Stimulated activated naive CD4-positive, alpha-beta T cell (primary cell): ENCODE results near the gene ADGRG1.
"Not testable (repeated sequence)": the region's sequence is repeated elsewhere in the genome, so short reads cannot be mapped to it uniquely, and the experiment has no call there.

Source experiments
- DNase-seq, 6 experiments: peaks; one replicate each; lab custom pipeline; 2025; lab: John Stamatoyannopoulos, UW

Gene ADGRG1

GRCh38 chr16:57666353-57667047 is 38.1 kb downstream of the ADGRG1 start:
- DNase-seq, result no peak

GRCh38 chr16:57667048-57667525 is 38.7 kb downstream of the ADGRG1 start:
- no peak for DNase-seq

GRCh38 chr16:57667526-57668262 is 39.3 kb downstream of the ADGRG1 start:
- no peak for DNase-seq

GRCh38 chr16:57668263-57668571 is 39.8 kb downstream of the ADGRG1 start, which contains the start of gene ADGRG3:
Gene ADGRG3, plus strand, starts transcription at chr16:57668306. Its CDS starts 42 bp downstream, at chr16:57668348.
- DNase-seq, result no peak

- no peak for DNase-seq
These were observed 40.4 kb downstream of the ADGRG1 start for GRCh38 chr16:57668630-57669475.

- no peak for DNase-seq
These were observed 41.2 kb downstream of the ADGRG1 start for GRCh38 chr16:57669476-57670162.

- DNase-seq, result no peak
These were observed 41.8 kb downstream of the ADGRG1 start for GRCh38 chr16:57670196-57670595.

- DNase-seq, result not testable (repeated sequence)
These were observed 43.0 kb downstream of the ADGRG1 start for GRCh38 chr16:57671451-57671850.

GRCh38 chr16:57672416-57672815 is 44.0 kb downstream of the ADGRG1 start:
- no peak for DNase-seq

GRCh38 chr16:57672824-57673223 is 44.4 kb downstream of the ADGRG1 start:
- DNase-seq, result no peak

GRCh38 chr16:57675741-57676551 is 47.5 kb downstream of the ADGRG1 start:
- no peak for DNase-seq

GRCh38 chr16:57676553-57677085 is 48.2 kb downstream of the ADGRG1 start:
- no peak for DNase-seq

GRCh38 chr16:57677622-57678369 is 49.4 kb downstream of the ADGRG1 start:
- DNase-seq, result no peak

GRCh38 chr16:57679016-57679415 is 50.6 kb downstream of the ADGRG1 start:
- DNase-seq, result no peak

GRCh38 chr16:57679767-57680482 is 51.5 kb downstream of the ADGRG1 start:
- no peak for DNase-seq

- DNase-seq, result no peak
These were observed 52.5 kb downstream of the ADGRG1 start for GRCh38 chr16:57680842-57681375.

GRCh38 chr16:57681950-57682728 is 53.7 kb downstream of the ADGRG1 start:
- no peak for DNase-seq
